OCI-LY1 (cell line): ENCODE results near the gene SRD5A3.

ENCODE experiments used
- CTCF ChIP-seq: fragments of 200-600 bp; sonication (generic), shearing (Covaris generic); IDR thresholded peaks from 2 replicates; pipeline ENCODE4 v1.5.1; 2017; ENCODE audit warnings: mild to moderate bottlenecking, antibody characterized with exemption, low read length, moderate library complexity, mixed read lengths
- EZH2 ChIP-seq: fragments of 200-600 bp; sonication (generic), shearing (Covaris generic); IDR thresholded peaks from 2 replicates; pipeline ENCODE4 v1.8.0; 2017; ENCODE audit warnings: borderline replicate concordance, mixed run types, mild to moderate bottlenecking, antibody characterized with exemption, low read length, moderate library complexity, mixed read lengths

- no peak for TF ChIP-seq CTCF
- no peak for TF ChIP-seq EZH2
Observed at GRCh38 chr4:55363691-55364351, 17.8 kb downstream of the SRD5A3 start.
